PFSK-1 (cell line): Measurements from ENCODE around the gene DCAKD.

Experiments used
- FOXP2 ChIP-seq: optimal IDR thresholded peaks from 2 replicates; pipeline ENCODE3; 2011; ENCODE audit warnings: borderline replicate concordance, control low read depth, inconsistent platforms; ENCODE audit not compliant: insufficient read depth; ENCODE audit errors: extremely low read length, extremely low read depth
- POLR2AphosphoS5 ChIP-seq: IDR thresholded peaks from 2 replicates; pipeline ENCODE4 v1.6.1; 2012; ENCODE audit warnings: low read depth, mild to moderate bottlenecking, control low read depth, low read length, moderate library complexity
- SIN3A ChIP-seq: IDR thresholded peaks from 2 replicates; pipeline ENCODE4 v1.6.1; 2012; ENCODE audit warnings: mild to moderate bottlenecking, low read length, moderate library complexity, borderline replicate concordance; ENCODE audit not compliant: insufficient read depth
- TAF1 ChIP-seq: IDR thresholded peaks from 2 replicates; pipeline ENCODE4 v1.6.1; 2012; ENCODE audit warnings: low read length, control low read depth, borderline replicate concordance; ENCODE audit not compliant: insufficient read depth
- TF ChIP-seq, protein P1 (sequence below), 2 experiments: IDR thresholded peaks; 2 replicates each; pipeline versions ENCODE4 v1.6.1 to v1.8.0; 2011 to 2012; ENCODE audit warnings: low read depth in 2 of 2, low read length in 2 of 2, control low read depth in 1 of 2, inconsistent platforms in 1 of 2, mild to moderate bottlenecking in 1 of 2, moderate library complexity in 1 of 2; ENCODE audit not compliant: insufficient read depth in 1 of 2

DCAKD gene

DNA sequence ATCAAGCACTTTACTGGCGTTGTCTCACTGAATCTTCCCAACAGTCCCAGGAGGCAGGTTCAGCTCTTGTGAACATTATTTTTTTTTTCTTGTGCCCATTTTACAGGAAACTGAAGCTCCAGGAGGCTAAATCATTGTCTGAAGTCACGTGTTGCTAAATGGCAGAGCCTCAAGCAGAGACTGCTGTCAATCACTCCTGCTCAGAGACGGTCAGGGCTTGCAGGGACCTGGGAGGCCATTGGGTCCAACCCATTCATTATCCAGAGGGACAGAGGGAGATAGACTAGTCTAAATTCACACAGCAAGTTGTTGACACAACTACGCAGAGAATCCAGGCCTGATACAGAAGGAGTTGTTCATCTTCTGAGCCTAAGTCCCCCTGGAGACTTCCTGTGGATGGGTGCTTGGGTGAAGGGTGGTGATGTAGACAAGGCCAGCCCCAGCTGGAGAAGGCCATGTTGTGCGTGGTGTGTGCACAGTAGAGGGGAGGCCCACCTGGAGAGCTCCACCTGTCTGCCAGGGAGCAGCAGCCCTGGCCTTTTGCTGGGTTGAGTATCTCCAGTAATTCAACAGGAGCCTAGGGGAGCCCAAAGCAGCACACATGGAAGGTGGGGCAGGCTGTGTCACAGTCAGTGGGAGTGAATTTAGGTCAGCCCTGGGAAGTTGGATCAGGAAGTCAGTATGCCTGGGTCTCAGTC is 59.0 kb downstream of the DCAKD start:
- TF ChIP-seq POLR2AphosphoS5 (no peak), SIN3A (no peak), TAF1 (no peak), FOXP2 (no peak)
- TF ChIP-seq, protein P1, sequence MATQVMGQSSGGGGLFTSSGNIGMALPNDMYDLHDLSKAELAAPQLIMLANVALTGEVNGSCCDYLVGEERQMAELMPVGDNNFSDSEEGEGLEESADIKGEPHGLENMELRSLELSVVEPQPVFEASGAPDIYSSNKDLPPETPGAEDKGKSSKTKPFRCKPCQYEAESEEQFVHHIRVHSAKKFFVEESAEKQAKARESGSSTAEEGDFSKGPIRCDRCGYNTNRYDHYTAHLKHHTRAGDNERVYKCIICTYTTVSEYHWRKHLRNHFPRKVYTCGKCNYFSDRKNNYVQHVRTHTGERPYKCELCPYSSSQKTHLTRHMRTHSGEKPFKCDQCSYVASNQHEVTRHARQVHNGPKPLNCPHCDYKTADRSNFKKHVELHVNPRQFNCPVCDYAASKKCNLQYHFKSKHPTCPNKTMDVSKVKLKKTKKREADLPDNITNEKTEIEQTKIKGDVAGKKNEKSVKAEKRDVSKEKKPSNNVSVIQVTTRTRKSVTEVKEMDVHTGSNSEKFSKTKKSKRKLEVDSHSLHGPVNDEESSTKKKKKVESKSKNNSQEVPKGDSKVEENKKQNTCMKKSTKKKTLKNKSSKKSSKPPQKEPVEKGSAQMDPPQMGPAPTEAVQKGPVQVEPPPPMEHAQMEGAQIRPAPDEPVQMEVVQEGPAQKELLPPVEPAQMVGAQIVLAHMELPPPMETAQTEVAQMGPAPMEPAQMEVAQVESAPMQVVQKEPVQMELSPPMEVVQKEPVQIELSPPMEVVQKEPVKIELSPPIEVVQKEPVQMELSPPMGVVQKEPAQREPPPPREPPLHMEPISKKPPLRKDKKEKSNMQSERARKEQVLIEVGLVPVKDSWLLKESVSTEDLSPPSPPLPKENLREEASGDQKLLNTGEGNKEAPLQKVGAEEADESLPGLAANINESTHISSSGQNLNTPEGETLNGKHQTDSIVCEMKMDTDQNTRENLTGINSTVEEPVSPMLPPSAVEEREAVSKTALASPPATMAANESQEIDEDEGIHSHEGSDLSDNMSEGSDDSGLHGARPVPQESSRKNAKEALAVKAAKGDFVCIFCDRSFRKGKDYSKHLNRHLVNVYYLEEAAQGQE (IDR thresholded peaks at IDR 0.05; ENCODE audit: insufficient read depth in 1 of 2, low read depth in 2 of 2, low read length in 2 of 2), result no peak

DNA sequence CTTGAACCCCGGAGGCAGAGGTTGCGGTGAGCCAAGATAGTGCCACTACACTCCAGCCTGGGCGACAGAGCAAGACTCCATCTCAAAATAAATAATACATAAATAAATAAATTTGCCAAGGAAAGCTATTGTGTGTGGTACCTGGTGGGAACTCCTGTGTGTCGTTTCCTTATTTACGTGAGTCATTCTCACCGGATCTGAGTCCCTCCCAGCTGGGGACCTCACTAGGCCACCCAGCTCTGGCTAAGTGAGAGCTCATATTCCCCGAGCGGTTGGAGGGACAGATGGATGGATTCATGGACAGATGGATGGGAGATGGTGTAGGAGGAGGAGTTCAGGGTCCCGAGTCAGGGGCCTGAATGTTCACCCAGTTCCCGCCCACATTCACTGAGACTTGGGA is 60.4 kb downstream of the DCAKD start:
- TF ChIP-seq, protein P1 (IDR thresholded peaks at IDR 0.05; ENCODE audit: insufficient read depth in 1 of 2, low read depth in 2 of 2, low read length in 2 of 2), result no peak
- TF ChIP-seq FOXP2, result no peak
- TF ChIP-seq TAF1, result no peak
- no peak for TF ChIP-seq SIN3A
- no peak for TF ChIP-seq POLR2AphosphoS5

DNA sequence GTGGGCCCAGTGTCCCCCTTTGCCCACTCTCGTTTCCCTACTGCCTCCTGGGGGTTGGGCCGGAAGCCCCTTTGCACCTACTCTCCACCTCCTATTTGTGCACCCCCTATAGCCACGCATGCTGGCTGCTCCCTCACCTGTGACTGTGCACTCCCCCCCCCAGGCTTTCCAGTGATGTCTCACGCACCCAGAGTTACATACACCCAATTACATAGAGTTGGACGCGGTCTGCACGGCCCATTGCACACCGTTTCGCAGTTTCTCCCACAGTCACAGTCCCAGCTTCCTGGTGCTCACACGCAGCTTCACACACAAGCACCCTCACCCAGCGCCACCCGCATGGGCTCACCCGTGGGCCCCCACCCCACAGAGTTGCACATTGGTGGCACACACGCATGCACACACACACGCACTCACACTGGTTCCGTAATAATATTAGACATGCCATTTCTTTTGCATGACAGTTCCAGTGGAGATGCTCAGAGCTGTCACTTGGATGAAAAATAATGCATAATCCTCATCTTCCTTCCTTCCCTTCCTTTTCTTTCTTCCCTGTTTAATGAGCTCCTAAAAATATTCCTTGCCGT is 61.8 kb downstream of the DCAKD start:
- TF ChIP-seq FOXP2 (no peak), SIN3A (no peak), TAF1 (no peak), POLR2AphosphoS5 (no peak)
- TF ChIP-seq, protein P1 (IDR thresholded peaks at IDR 0.05; ENCODE audit: insufficient read depth in 1 of 2, low read depth in 2 of 2, low read length in 2 of 2), result no peak

DNA sequence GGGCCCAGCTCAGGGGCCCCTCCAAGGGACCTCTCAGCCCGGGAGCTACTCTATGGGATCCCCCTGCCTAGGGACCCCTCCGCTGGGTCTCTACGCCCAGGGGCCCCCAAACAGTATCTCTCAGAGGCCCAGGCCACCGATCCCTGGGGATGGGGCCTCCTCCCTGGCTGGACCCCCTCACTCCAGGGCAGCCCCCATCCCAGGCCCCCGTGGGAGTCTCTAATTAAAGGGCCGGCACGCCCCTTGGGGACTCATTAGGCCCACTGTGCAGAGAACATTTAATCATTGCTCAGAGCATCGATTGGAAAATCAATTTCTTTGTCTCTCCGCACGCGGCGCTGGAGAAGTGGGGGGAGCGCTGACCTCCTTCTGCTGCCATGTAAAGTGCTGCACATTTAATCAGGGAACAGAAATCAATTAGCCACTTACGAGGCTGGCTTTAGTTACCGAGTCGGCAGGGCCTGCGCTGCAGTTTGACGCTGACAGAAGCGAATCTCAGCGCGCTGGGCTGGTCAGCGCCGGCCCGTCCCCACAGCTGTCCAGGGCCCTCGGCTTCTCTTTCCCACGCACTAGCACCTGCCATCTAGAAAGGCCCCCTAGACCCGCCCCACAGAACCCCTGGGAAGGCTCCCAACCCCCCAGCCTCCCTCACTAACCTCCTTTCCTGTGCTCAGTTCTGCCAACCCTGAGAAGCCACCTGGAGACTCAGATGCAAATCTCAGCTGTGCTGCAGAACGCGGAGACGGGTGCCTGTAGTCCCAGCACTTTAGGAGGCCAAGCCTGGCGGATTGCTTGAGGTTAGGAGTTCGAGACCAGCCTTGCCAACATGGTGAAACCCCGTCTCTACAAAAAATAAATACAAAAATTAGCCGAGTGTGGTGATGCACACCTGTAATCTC is 63.1 kb downstream of the DCAKD start:
- TF ChIP-seq SIN3A (no peak), POLR2AphosphoS5 (no peak), FOXP2 (no peak), TAF1 (no peak)
- TF ChIP-seq, protein P1 (IDR thresholded peaks at IDR 0.05; ENCODE audit: insufficient read depth in 1 of 2, low read depth in 2 of 2, low read length in 2 of 2), result no peak

DNA sequence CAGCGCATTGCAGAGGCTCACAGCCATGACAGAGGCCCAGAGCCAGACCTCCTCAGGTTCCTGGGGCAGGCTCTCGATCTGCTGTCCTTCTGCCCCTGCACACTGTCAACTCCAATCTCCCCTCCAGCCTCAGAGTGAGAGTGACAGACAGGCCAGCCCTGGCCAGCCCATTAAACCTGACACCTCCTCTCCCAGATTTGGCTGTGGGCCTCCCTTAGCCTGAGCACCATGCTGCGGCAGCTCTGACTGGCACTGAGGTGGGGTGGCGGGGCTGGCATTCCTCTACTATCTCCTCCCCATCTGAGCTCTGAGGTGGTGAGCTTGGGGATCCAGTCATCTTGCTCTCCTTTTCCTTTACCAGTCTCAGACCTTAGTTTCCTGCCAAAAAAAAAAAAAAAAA is 67.9 kb downstream of the DCAKD start:
- TF ChIP-seq SIN3A, result no peak
- no peak for TF ChIP-seq TAF1
- TF ChIP-seq, protein P1 (IDR thresholded peaks at IDR 0.05; ENCODE audit: insufficient read depth in 1 of 2, low read depth in 2 of 2, low read length in 2 of 2), result no peak
- TF ChIP-seq FOXP2, result no peak
- TF ChIP-seq POLR2AphosphoS5, result no peak
